Measurements from ENCODE around the gene FTH1. TPM values are rescaled to one million over a fixed set of nuclear protein-coding genes. Genes with fewer than 3 reads are reported as not detected.

FTH1 gene
- total RNA-seq = 452 TPM

GRCh38 chr11:61967116-61967923 is at the start of gene FTH1:
TSS of gene FTH1 (minus strand) at chr11:61967634. CDS start at chr11:61967425, 209 bp downstream.

DNA sequence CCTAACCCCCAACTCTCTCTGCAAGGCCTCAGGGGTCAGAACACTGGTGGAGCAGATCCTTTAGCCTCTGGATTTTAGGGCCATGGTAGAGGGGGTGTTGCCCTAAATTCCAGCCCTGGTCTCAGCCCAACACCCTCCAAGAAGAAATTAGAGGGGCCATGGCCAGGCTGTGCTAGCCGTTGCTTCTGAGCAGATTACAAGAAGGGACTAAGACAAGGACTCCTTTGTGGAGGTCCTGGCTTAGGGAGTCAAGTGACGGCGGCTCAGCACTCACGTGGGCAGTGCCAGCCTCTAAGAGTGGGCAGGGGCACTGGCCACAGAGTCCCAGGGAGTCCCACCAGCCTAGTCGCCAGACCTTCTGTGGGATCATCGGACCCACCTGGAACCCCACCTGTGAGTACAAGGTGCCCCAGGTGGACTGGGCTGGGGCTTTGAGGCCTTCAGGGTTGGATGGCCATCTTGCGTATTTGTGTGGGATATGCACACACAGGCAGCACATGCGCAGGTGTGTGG is 17.3 kb downstream of the FTH1 start, which contains the start of gene BEST1:
BEST1 (plus strand) TSS at position 317 of the 513 bp plus-strand sequence. CDS start 1,456 bp downstream, outside the sequence.

DNA sequence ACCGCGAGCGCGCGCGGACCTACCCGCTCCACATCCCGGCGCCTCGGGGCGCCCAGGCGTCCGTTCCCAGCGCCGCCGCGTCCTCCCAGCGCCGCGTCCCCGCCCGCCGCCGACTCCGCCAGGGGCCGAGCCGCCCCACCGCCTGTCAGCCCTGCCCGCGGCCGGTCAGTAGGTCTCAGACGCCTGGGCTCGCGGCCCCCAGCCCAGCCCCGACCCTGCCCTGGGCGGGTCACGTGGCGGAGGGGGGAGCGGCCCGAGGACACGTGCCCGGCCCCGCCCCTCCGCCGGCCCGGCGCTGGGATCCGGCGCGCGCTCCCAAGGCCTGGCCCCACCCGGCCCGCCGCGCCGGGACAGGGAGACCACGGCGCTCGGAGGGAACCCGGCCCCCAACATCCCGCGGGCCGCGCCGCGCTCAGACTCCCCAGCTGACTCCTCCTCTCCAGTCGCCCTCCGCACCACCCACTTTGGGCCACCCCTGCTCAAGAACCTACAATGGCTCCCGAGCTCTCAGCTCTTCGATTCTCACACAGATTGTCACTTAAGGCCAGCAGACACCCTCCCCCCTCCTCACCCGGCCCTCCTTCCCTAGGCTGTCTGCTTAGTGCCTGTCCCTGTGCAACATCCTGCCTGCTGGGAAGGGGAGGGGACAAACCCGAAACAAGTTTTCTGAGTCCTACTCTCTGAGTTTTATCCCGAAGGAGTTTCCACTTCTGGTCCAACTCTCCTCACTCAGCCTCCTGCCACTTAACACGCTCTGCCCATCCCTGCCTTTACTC is 49.9 kb downstream of the FTH1 start, which contains the start of gene RAB3IL1:
RAB3IL1 (minus strand) TSS at position 233 of the 776 bp plus-strand sequence; CDS start at position 34, 199 bp downstream.

Small RNA genes within 50 kb of the gene (small RNA-seq; reads per million reads assigned to genes)
- not detected for gene RNU6-1243P (ENCODE audit: low replicate concordance)

Other genes with a start within 250 kb of the FTH1 start
- gene MYRF, start 215.0 kb downstream of the FTH1 start, total RNA-seq = 2.8 TPM
- 37.9 TPM for gene TMEM258, start 175.0 kb downstream of the FTH1 start, total RNA-seq
- 13.1 TPM for gene FEN1, start 174.7 kb downstream of the FTH1 start, total RNA-seq
- 121 TPM for gene FADS1, start 150.6 kb downstream of the FTH1 start, total RNA-seq
- gene FADS2, start 139.3 kb downstream of the FTH1 start, total RNA-seq = 146 TPM
- 49.1 TPM for gene FADS3, start 76.1 kb downstream of the FTH1 start, total RNA-seq
- gene RAB3IL1, start 50.1 kb downstream of the FTH1 start, total RNA-seq = 3.4 TPM
- gene BEST1, start 17.3 kb downstream of the FTH1 start, total RNA-seq = 1.9 TPM
- 31.9 TPM for gene INCENP, start 156.4 kb upstream of the FTH1 start, total RNA-seq
- not detected for gene SCGB1D1, start 222.6 kb upstream of the FTH1 start, total RNA-seq
- not detected for gene SCGB2A1, start 241.0 kb upstream of the FTH1 start, total RNA-seq